GM12801 (cell line): ENCODE measurements around the gene POLR1A.

ENCODE experiments used
- CTCF ChIP-seq: IDR thresholded peaks from one replicate; pipeline ENCODE4 v1.5.1; 2011; ENCODE audit warnings: control low read depth; ENCODE audit not compliant: insufficient read length; ENCODE audit errors: extremely low read depth

The POLR1A gene

GRCh38 chr2:86023366-86023712 lies 82.3 kb downstream of the POLR1A start:
- no peak for TF ChIP-seq CTCF

- no peak for TF ChIP-seq CTCF
Observed at GRCh38 chr2:86022661-86023365, 82.9 kb downstream of the POLR1A start.

- no peak for TF ChIP-seq CTCF
Observed at GRCh38 chr2:86021396-86022378, 84.0 kb downstream of the POLR1A start.

GRCh38 chr2:86020984-86021383 lies 84.7 kb downstream of the POLR1A start:
- TF ChIP-seq CTCF: no peak

- no peak for TF ChIP-seq CTCF
Observed at GRCh38 chr2:86019121-86019520, 86.6 kb downstream of the POLR1A start.

- TF ChIP-seq CTCF: no peak
Observed at GRCh38 chr2:86017901-86018896, 87.5 kb downstream of the POLR1A start.
